H1 (cell line): ENCODE results near the gene DEPDC1.

Experiments used
- ATF2 ChIP-seq: IDR thresholded peaks from 2 replicates; pipeline ENCODE4 v1.6.1; 2012; ENCODE audit warnings: low read length, inconsistent platforms
- BACH1 ChIP-seq: IDR thresholded peaks from 2 replicates; pipeline ENCODE4 v1.6.1; 2012; ENCODE audit warnings: low read length, improper control_type of control experiment
- CTCF ChIP-seq, 3 experiments: IDR thresholded peaks; 1 replicate in 2 of 3; 2 replicates in 1 of 3; pipeline versions ENCODE4 v1.5.1 to v1.6.1; 2011; ENCODE audit warnings: low read length in 3 of 3, mild to moderate bottlenecking in 3 of 3, inconsistent platforms in 2 of 3, low read depth in 1 of 3, moderate library complexity in 1 of 3; ENCODE audit not compliant: insufficient read depth in 1 of 3; ENCODE audit errors: control extremely low read depth in 1 of 3
- MAX ChIP-seq: IDR thresholded peaks from 2 replicates; pipeline ENCODE4 v1.6.1; 2012; ENCODE audit warnings: inconsistent platforms
- PHF8 ChIP-seq: fragments of 200-600 bp; sonication (generic); conservative IDR thresholded peaks from 2 replicates; pipeline ENCODE4 v1.7.1; 2012; ENCODE audit warnings: low read depth, mild to moderate bottlenecking, inconsistent platforms, low read length, moderate library complexity
- POLR2A ChIP-seq, 2 experiments: IDR thresholded peaks; 1 replicate in 1 of 2; 2 replicates in 1 of 2; pipeline ENCODE4 v1.6.1; 2011; ENCODE audit warnings: low read depth in 2 of 2, low read length in 2 of 2, mild to moderate bottlenecking in 2 of 2; ENCODE audit errors: control extremely low read depth in 1 of 2
- RXRA ChIP-seq: IDR thresholded peaks from 2 replicates; pipeline ENCODE4 v1.6.1; 2011; ENCODE audit warnings: low read depth, mild to moderate bottlenecking, low read length, moderate library complexity; ENCODE audit not compliant: insufficient read depth
- TAF7 ChIP-seq: optimal IDR thresholded peaks from 2 replicates; pipeline ENCODE3; 2011; ENCODE audit warnings: low read depth, mild to moderate bottlenecking, inconsistent platforms, low read length, moderate library complexity, borderline replicate concordance

- TF ChIP-seq CTCF (IDR thresholded peaks at IDR 0.05; ENCODE audit: control extremely low read depth in 1 of 3, insufficient read depth in 1 of 3, low read depth in 1 of 3, low read length in 3 of 3) (no peak), MAX (no peak), BACH1 (no peak), RXRA (no peak), POLR2A (IDR thresholded peaks at IDR 0.05; ENCODE audit: control extremely low read depth in 1 of 2, low read depth in 2 of 2, low read length in 2 of 2) (no peak), TAF7 (no peak), PHF8 (no peak), ATF2 (no peak)
Measured at GRCh38 chr1:68493193-68493592, 3.7 kb downstream of the DEPDC1 start.
